ENCODE measurements around the gene TSFM.
A peak's percentile ranks its signal among the peaks of the same experiment; 100 is the strongest.

GRCh38 chr12:57766464-57767304 is 15.9 kb upstream of the TSFM start, which contains the start of gene CYP27B1:
- TF ChIP-seq CTCF (IDR thresholded peaks at IDR 0.05), result no peak
- peak; percentile 39 for TF ChIP-seq POLR2AphosphoS5 (IDR thresholded peaks at IDR 0.05; ENCODE audit: low read depth, low read length)

Data from Panc1 (cell line).